Measurements from ENCODE around the gene PRPF31. TPM values are rescaled to one million over a fixed set of nuclear protein-coding genes. Genes with fewer than 3 reads are reported as not detected.

The PRPF31 gene
- polyA plus RNA-seq, 1 experiment, result 39.4 TPM

- DNase-seq (ENCODE audit: low read depth), result no peak
- CTCF ChIA-PET, result no interaction called here
- no peak overlapping the region for H3K4me3 ChIP-seq (ENCODE audit: low read depth, low read length)
- POLR2A ChIA-PET, result no interaction called here
- no peak for TF ChIP-seq CTCF (IDR thresholded peaks at IDR 0.05; ENCODE audit: insufficient read depth, low read depth, low read length)
- peaks cover 24% of the 10 kb centered on the region for H3K36me3 ChIP-seq (ENCODE audit: control insufficient read depth, insufficient read depth, low read length)
- H3K27me3 ChIP-seq (ENCODE audit: control insufficient read depth, insufficient read depth, low read length), result no peaks in the 10 kb centered on the region
Observed at GRCh38 chr19:54104998-54105715, 10.4 kb upstream of the PRPF31 start.

GRCh38 chr19:54105796-54106195, 9.8 kb upstream of the PRPF31 start:
- no peak for DNase-seq (ENCODE audit: low read depth)
- CTCF ChIA-PET, result no interaction called here
- no peak for TF ChIP-seq CTCF (IDR thresholded peaks at IDR 0.05; ENCODE audit: insufficient read depth, low read depth, low read length)
- Histone ChIP-seq H3K36me3 (ENCODE audit: control insufficient read depth, insufficient read depth, low read length) (peaks cover 26% of the 10 kb centered on the region), H3K4me3 (ENCODE audit: low read depth, low read length) (no peak overlapping the region), H3K27me3 (ENCODE audit: control insufficient read depth, insufficient read depth, low read length) (no peaks in the 10 kb centered on the region)
- POLR2A ChIA-PET, result no interaction called here

GRCh38 chr19:54106716-54107115, 8.8 kb upstream of the PRPF31 start:
- Histone ChIP-seq H3K36me3 (ENCODE audit: control insufficient read depth, insufficient read depth, low read length) (peaks cover 28% of the 10 kb centered on the region), H3K27me3 (ENCODE audit: control insufficient read depth, insufficient read depth, low read length) (no peaks in the 10 kb centered on the region), H3K4me3 (ENCODE audit: low read depth, low read length) (no peak overlapping the region)
- no peak for DNase-seq (ENCODE audit: low read depth)
- POLR2A ChIA-PET, result no interaction called here
- CTCF ChIA-PET, result interaction anchor here (1.6 kb wide), 1 partner anchor 10 kb away, joined by 4 read pairs; no protein-coding TSS in a partner anchor
- TF ChIP-seq CTCF (IDR thresholded peaks at IDR 0.05; ENCODE audit: insufficient read depth, low read depth, low read length), result no peak

- CTCF ChIA-PET, result no interaction called here
- Histone ChIP-seq H3K27me3 (ENCODE audit: control insufficient read depth, insufficient read depth, low read length) (no peaks in the 10 kb centered on the region), H3K4me3 (ENCODE audit: low read depth, low read length) (no peak overlapping the region), H3K36me3 (ENCODE audit: control insufficient read depth, insufficient read depth, low read length) (peaks cover 28% of the 10 kb centered on the region)
- POLR2A ChIA-PET, result no interaction called here
- no peak for TF ChIP-seq CTCF (IDR thresholded peaks at IDR 0.05; ENCODE audit: insufficient read depth, low read depth, low read length)
- no peak for DNase-seq (ENCODE audit: low read depth)
Observed at GRCh38 chr19:54107876-54108490, 7.6 kb upstream of the PRPF31 start.

GRCh38 chr19:54108496-54108895, 7.1 kb upstream of the PRPF31 start:
- ChIA-PET POLR2A (no interaction called here), CTCF (no interaction called here)
- H3K36me3 ChIP-seq (ENCODE audit: control insufficient read depth, insufficient read depth, low read length), result peaks cover 28% of the 10 kb centered on the region
- H3K4me3 ChIP-seq (ENCODE audit: low read depth, low read length), result no peak overlapping the region
- DNase-seq (ENCODE audit: low read depth), result no peak
- no peaks in the 10 kb centered on the region for H3K27me3 ChIP-seq (ENCODE audit: control insufficient read depth, insufficient read depth, low read length)
- no peak for TF ChIP-seq CTCF (IDR thresholded peaks at IDR 0.05; ENCODE audit: insufficient read depth, low read depth, low read length)

Data from BJ (cell line).